HepG2 (cell line): ENCODE measurements around the gene HSDL2. TPM values are rescaled to one million over a fixed set of nuclear protein-coding genes. Genes with fewer than 3 reads are reported as not detected.

Experiments used
- CENPX ChIP-seq: sonication (generic); formaldehyde crosslinking; IDR thresholded peaks from 2 replicates; pipeline ENCODE4 v1.9.0; 2021; ENCODE audit warnings: mild to moderate bottlenecking, missing genetic modification reagents, moderate library complexity
- CERS6 ChIP-seq: sonication (generic); formaldehyde crosslinking; IDR thresholded peaks from 2 replicates; pipeline ENCODE4 v1.5.0; 2020; ENCODE audit warnings: missing genetic modification reagents
- HNRNPLL ChIP-seq: fragments of 200-400 bp; formaldehyde crosslinking; IDR thresholded peaks from 2 replicates; pipeline ENCODE4 v1.6.1; 2017; ENCODE audit warnings: mild to moderate bottlenecking, low read depth, low read length; ENCODE audit not compliant: poor library complexity, severe bottlenecking
- IKZF4 ChIP-seq: sonication (generic); formaldehyde crosslinking; IDR thresholded peaks from 2 replicates; pipeline ENCODE4 v1.5.1; 2020; ENCODE audit warnings: borderline replicate concordance, mild to moderate bottlenecking, low read depth, missing genetic modification reagents; ENCODE audit errors: not compliant biosample characterization
- KLF16 ChIP-seq, 2 experiments: sonication (generic) in 1 of 2; formaldehyde crosslinking in 1 of 2; IDR thresholded peaks; 2 replicates each; pipeline versions ENCODE4 v1.6.1 to v1.8.0; 2016 to 2023; ENCODE audit warnings: missing genetic modification reagents in 2 of 2, missing compliant biosample characterization in 1 of 2
- LBX2 ChIP-seq: sonication (generic); formaldehyde crosslinking; IDR thresholded peaks from 2 replicates; pipeline ENCODE4 v1.5.0; 2020; ENCODE audit warnings: missing genetic modification reagents, mild to moderate bottlenecking, borderline replicate concordance
- MLXIP ChIP-seq: sonication (generic); formaldehyde crosslinking; IDR thresholded peaks from 2 replicates; pipeline ENCODE4 v1.9.0; 2021; ENCODE audit warnings: missing genetic modification reagents, borderline replicate concordance
- PTBP1 ChIP-seq: fragments of 200-400 bp; formaldehyde crosslinking; IDR thresholded peaks from 2 replicates; pipeline ENCODE4 v1.6.1; 2018; ENCODE audit warnings: low read length, low read depth; ENCODE audit not compliant: poor library complexity, severe bottlenecking
- SMAD3 ChIP-seq: sonication (generic); formaldehyde crosslinking; IDR thresholded peaks from 2 replicates; pipeline ENCODE4 v1.4.0; 2020; ENCODE audit warnings: missing genetic modification reagents
- STAT6 ChIP-seq: sonication (generic); formaldehyde crosslinking; IDR thresholded peaks from 2 replicates; pipeline ENCODE4 v1.4.0; 2020; ENCODE audit warnings: missing genetic modification reagents, mild to moderate bottlenecking, borderline replicate concordance
- TAF15 ChIP-seq: fragments of 200-400 bp; formaldehyde crosslinking; IDR thresholded peaks from one replicate; pipeline ENCODE4 v1.6.1; 2018; ENCODE audit warnings: mild to moderate bottlenecking, low read depth, low read length; ENCODE audit not compliant: poor library complexity, severe bottlenecking
- ZBTB46 ChIP-seq: sonication (generic); formaldehyde crosslinking; IDR thresholded peaks from 2 replicates; pipeline ENCODE4 v1.4.0; 2020; ENCODE audit warnings: mild to moderate bottlenecking, missing genetic modification reagents, borderline replicate concordance
- ZNF263 ChIP-seq: sonication (generic); formaldehyde crosslinking; IDR thresholded peaks from 2 replicates; pipeline ENCODE4 v1.4.0; 2020; ENCODE audit warnings: missing genetic modification reagents
- ZNF350 ChIP-seq: sonication (generic); formaldehyde crosslinking; IDR thresholded peaks from 2 replicates; pipeline ENCODE4 v1.4.0; 2020; ENCODE audit warnings: mild to moderate bottlenecking, low read depth, missing genetic modification reagents, borderline replicate concordance
- ZNF740 ChIP-seq: sonication (generic); formaldehyde crosslinking; IDR thresholded peaks from 2 replicates; pipeline ENCODE4 v1.4.0; 2020; ENCODE audit warnings: missing genetic modification reagents
- ZNF790 ChIP-seq: sonication (generic); formaldehyde crosslinking; IDR thresholded peaks from 2 replicates; pipeline ENCODE4 v1.8.0; 2022; ENCODE audit warnings: missing genetic modification reagents, mild to moderate bottlenecking, borderline replicate concordance
- ZNF83 ChIP-seq: sonication (generic); formaldehyde crosslinking; IDR thresholded peaks from 2 replicates; pipeline ENCODE4 v1.4.0; 2020; ENCODE audit warnings: missing genetic modification reagents, mild to moderate bottlenecking, borderline replicate concordance
- polyA plus RNA-seq, 8 experiments: library from polyadenylated mRNA; depleted of rRNA in 3 of 8; stranded (reverse) in 7 of 8; unstranded in 1 of 8; fragments of >200 nt; fragmentation: Illumina TruSeq in 4 of 8; extraction: Trizol in 4 of 8; gene quantifications; 2 replicates each; pipeline versions ENCODE4 v1.2.1 to v1.2.3, GENCODE V29; 2011 to 2016; ENCODE audit warnings: low read depth in 4 of 8, missing spikeins in 1 of 8, mixed read lengths in 1 of 8; ENCODE audit not compliant: insufficient read depth in 1 of 8
- total RNA-seq, 5 experiments: library from RNA; depleted of rRNA; stranded (reverse); fragments of >200 nt; fragmentation: Illumina TruSeq; extraction: Trizol; gene quantifications; 2 replicates each; pipeline ENCODE4 v1.2.3, GENCODE V29; 2016; ENCODE audit warnings: low read depth in 1 of 5

Gene HSDL2
- total and polyA plus RNA-seq, 2 of the 13 experiments (the other 11 are each of a cell fraction or from before 2014, with no cell fraction given) = 55.3 to 80.2 TPM

- TF ChIP-seq STAT6 (CRISPR knock-in tag) (peak; percentile 61; the same call in 1 of the 2 replicates), ZBTB46 (CRISPR knock-in tag) (no peak), ZNF83 (CRISPR knock-in tag) (0 out of 2 replicates have a peak, but pooled peaks have one; percentile 29), TAF15 (no peak), LBX2 (CRISPR knock-in tag) (peak; percentile 97; the same call in 1 of the 2 replicates), IKZF4 (peak; percentile 94), PTBP1 (no peak), SMAD3 (peak; percentile 51; the same call in 1 of the 2 replicates), ZNF740 (no peak), ZNF263 (CRISPR knock-in tag) (peak; percentile 58; the same call in 1 of the 2 replicates), ZNF350 (CRISPR knock-in tag) (peak; percentile 83; the same call in 1 of the 2 replicates), KLF16 (CRISPR knock-in tag; IDR thresholded peaks at IDR 0.05) (peak in 1 of 2 experiments; percentile 62; a peak in 2 of 4 replicates), CERS6 (peak; percentile 81; the same call in 1 of the 2 replicates), MLXIP (peak; percentile 72), HNRNPLL (peak; percentile 28), CENPX (CRISPR knock-in tag) (no peak), ZNF790 (CRISPR knock-in tag) (peak; percentile 94; the same call in 1 of the 2 replicates)
These were observed 106.5 kb downstream of the HSDL2 start, which contains the start of gene KIAA1958 (continued) for GRCh38 chr9:112486221-112487007.
